H1 (cell line): ENCODE data around the gene SLC2A4. TPM values are rescaled to one million over a fixed set of nuclear protein-coding genes. Genes with fewer than 3 reads are reported as not detected.

ENCODE experiments used
- CTCF ChIA-PET: fragments of 300-600 bp; sonication (Branson Sonifier 250); formaldehyde crosslinking; loops from one replicate; lab custom pipeline; 2021; ENCODE audit not compliant: partially characterized antibody; lab: Charles Lee
- POLR2A ChIA-PET: fragments of 300-600 bp; sonication (Branson Sonifier 250); formaldehyde crosslinking; loops from one replicate; lab custom pipeline; 2021; ENCODE audit warnings: inconsistent platforms; ENCODE audit not compliant: partially characterized antibody; lab: Charles Lee
- DNase-seq, 2 experiments: peaks; one replicate each; pipeline versions ENCODE4 v3.0.0 to v3.0.0-alpha.2; 2010 to 2022; ENCODE audit warnings: low spot score in 2 of 2, low read depth in 1 of 2, mixed read lengths in 1 of 2
- FAIRE-seq: peaks from 2 replicates; lab custom pipeline; 2011; peaks lifted over from hg19 to GRCh38; lab: Jason Lieb, UNC
- H2AFZ ChIP-seq: 2 replicates; pipeline ENCODE4 v1.8.1; 2012; ENCODE audit warnings: low read length, inconsistent platforms
- H2AK5ac ChIP-seq: 2 replicates; pipeline ENCODE4 v1.6.1; 2013; ENCODE audit warnings: low read depth, low read length
- H2BK120ac ChIP-seq: replicated peaks from 2 replicates; pipeline ENCODE3; 2013; ENCODE audit warnings: low read depth, low read length, inconsistent platforms
- H2BK12ac ChIP-seq: 2 replicates; pipeline ENCODE4 v1.6.1; 2013; ENCODE audit warnings: low read depth, low read length
- H2BK15ac ChIP-seq: 2 replicates; pipeline ENCODE4 v1.6.1; 2013; ENCODE audit warnings: low read length
- H2BK20ac ChIP-seq: 2 replicates; pipeline ENCODE4 v1.6.1; 2013; ENCODE audit warnings: low read length
- H2BK5ac ChIP-seq: 2 replicates; pipeline ENCODE4 v1.6.1; 2013; ENCODE audit warnings: low read depth, low read length
- H3K14ac ChIP-seq: 2 replicates; pipeline ENCODE4 v1.6.1; 2013; ENCODE audit warnings: inconsistent platforms; ENCODE audit not compliant: insufficient read length
- H3K18ac ChIP-seq: 2 replicates; pipeline ENCODE4 v1.6.1; 2013; ENCODE audit warnings: low read length; ENCODE audit errors: extremely low read depth
- H3K23ac ChIP-seq: 2 replicates; pipeline ENCODE4 v1.6.1; 2013; ENCODE audit warnings: inconsistent platforms; ENCODE audit not compliant: insufficient read length
- H3K23me2 ChIP-seq: 2 replicates; pipeline ENCODE4 v1.6.1; 2013; ENCODE audit warnings: low read depth, low read length
- H3K27ac ChIP-seq: 2 replicates; pipeline ENCODE4 v1.6.1; 2011; ENCODE audit warnings: low read depth, low read length, inconsistent platforms
- H3K27me3 ChIP-seq, 4 experiments: replicated peaks in 1 of 4; 1 replicate in 1 of 4; 2 replicates in 3 of 4; pipeline versions ENCODE4 v1.6.1 to v1.8.1; 2011 to 2013; ENCODE audit warnings: low read length in 3 of 4, mild to moderate bottlenecking in 3 of 4, inconsistent platforms in 2 of 4, mixed read lengths in 2 of 4, moderate library complexity in 1 of 4; ENCODE audit not compliant: control insufficient read depth in 3 of 4, insufficient read depth in 3 of 4; ENCODE audit errors: extremely low read depth in 1 of 4
- H3K36me3 ChIP-seq, 4 experiments: 2 replicates each; pipeline versions ENCODE4 v1.6.1 to v1.8.1; 2011 to 2013; ENCODE audit warnings: mild to moderate bottlenecking in 4 of 4, low read length in 3 of 4, moderate library complexity in 2 of 4, control low read depth in 1 of 4, inconsistent platforms in 1 of 4; ENCODE audit not compliant: insufficient read depth in 4 of 4, control insufficient read depth in 2 of 4
- H3K4ac ChIP-seq: replicated peaks from 2 replicates; pipeline ENCODE3; 2013; ENCODE audit warnings: low read length, low read depth, mixed read lengths, inconsistent platforms; ENCODE audit not compliant: insufficient read length
- H3K4me1 ChIP-seq, 4 experiments: replicated peaks in 1 of 4; 1 replicate in 1 of 4; 2 replicates in 3 of 4; pipeline versions ENCODE4 v1.6.1 to v1.8.1; 2011 to 2013; ENCODE audit warnings: low read length in 3 of 4, inconsistent platforms in 2 of 4, mixed read lengths in 1 of 4; ENCODE audit not compliant: insufficient read depth in 4 of 4, control insufficient read depth in 3 of 4
- H3K4me2 ChIP-seq, 2 experiments: 2 replicates each; pipeline versions ENCODE4 v1.6.1 to v1.8.1; 2011 to 2013; ENCODE audit warnings: low read depth in 2 of 2, low read length in 2 of 2, control low read depth in 1 of 2, inconsistent platforms in 1 of 2, mild to moderate bottlenecking in 1 of 2; ENCODE audit not compliant: insufficient read depth in 1 of 2
- H3K4me3 ChIP-seq, 4 experiments: fragments of 200-600, 300-600 bp in 1 of 4; sonication (generic), shearing (Covaris generic), sonication (Bioruptor Twin) in 1 of 4; 2 replicates each; pipeline versions ENCODE4 v1.5.1 to v1.8.1; 2011 to 2016; ENCODE audit warnings: low read length in 4 of 4, low read depth in 3 of 4, control low read depth in 2 of 4, inconsistent platforms in 2 of 4, mild to moderate bottlenecking in 2 of 4, mixed read lengths in 1 of 4, moderate library complexity in 1 of 4; ENCODE audit not compliant: insufficient read depth in 2 of 4; ENCODE audit errors: extremely low read depth in 1 of 4
- H3K56ac ChIP-seq: replicated peaks from 2 replicates; pipeline ENCODE3; 2013; ENCODE audit warnings: low read depth, mild to moderate bottlenecking, mixed read lengths, low read length, inconsistent platforms; ENCODE audit not compliant: insufficient read length
- H3K79me1 ChIP-seq: 2 replicates; pipeline ENCODE4 v1.6.1; 2013; ENCODE audit warnings: low read depth, low read length, control low read depth
- H3K79me2 ChIP-seq, 2 experiments: 2 replicates each; pipeline versions ENCODE4 v1.6.1 to v1.8.1; 2012 to 2013; ENCODE audit warnings: low read length in 2 of 2, mild to moderate bottlenecking in 2 of 2, inconsistent platforms in 1 of 2; ENCODE audit not compliant: insufficient read depth in 2 of 2, control insufficient read depth in 1 of 2
- H3K9ac ChIP-seq, 4 experiments: replicated peaks in 1 of 4; 1 replicate in 1 of 4; 2 replicates in 3 of 4; pipeline versions ENCODE4 v1.6.1 to v1.8.1; 2011 to 2013; ENCODE audit warnings: low read depth in 3 of 4, low read length in 3 of 4, control low read depth in 2 of 4, mild to moderate bottlenecking in 2 of 4, moderate library complexity in 2 of 4, inconsistent platforms in 1 of 4; ENCODE audit errors: extremely low read depth in 1 of 4
- H3K9me3 ChIP-seq, 2 experiments: 2 replicates each; pipeline versions ENCODE4 v1.6.1 to v1.8.1; 2012 to 2013; ENCODE audit warnings: mild to moderate bottlenecking in 2 of 2, moderate library complexity in 2 of 2, control low read depth in 1 of 2, inconsistent platforms in 1 of 2, low read depth in 1 of 2, low read length in 1 of 2, mixed read lengths in 1 of 2; ENCODE audit not compliant: insufficient read depth in 2 of 2
- H4K20me1 ChIP-seq, 2 experiments: replicated peaks in 1 of 2; 2 replicates each; pipeline versions ENCODE3 to v1.8.1; 2011 to 2013; ENCODE audit warnings: inconsistent platforms in 2 of 2, low read length in 2 of 2, mild to moderate bottlenecking in 1 of 2; ENCODE audit not compliant: insufficient read depth in 2 of 2, control insufficient read depth in 1 of 2
- H4K5ac ChIP-seq: 2 replicates; pipeline ENCODE4 v1.6.1; 2013; ENCODE audit warnings: low read length, low read depth, mixed read lengths, inconsistent platforms; ENCODE audit not compliant: insufficient read length
- H4K8ac ChIP-seq: 2 replicates; pipeline ENCODE4 v1.8.0; 2013; ENCODE audit warnings: mild to moderate bottlenecking, moderate library complexity, low read length, inconsistent platforms; ENCODE audit not compliant: insufficient read depth; ENCODE audit errors: extremely low read depth
- H4K91ac ChIP-seq: replicated peaks from 2 replicates; pipeline ENCODE3; 2013; ENCODE audit warnings: low read length, mixed read lengths, inconsistent platforms; ENCODE audit not compliant: insufficient read length
- BCL11A ChIP-seq, 2 experiments: IDR thresholded peaks; one replicate each; pipeline ENCODE4 v1.6.1; 2011; ENCODE audit warnings: low read depth in 2 of 2, low read length in 2 of 2, mild to moderate bottlenecking in 2 of 2
- EZH2 ChIP-seq: fragments of 200-600 bp; sonication (generic); IDR thresholded peaks from 2 replicates; pipeline ENCODE4 v1.7.1; 2012; ENCODE audit warnings: low read depth, mild to moderate bottlenecking, moderate library complexity, low read length, inconsistent platforms; ENCODE audit not compliant: severe bottlenecking
- KDM4A ChIP-seq: IDR thresholded peaks from one replicate; pipeline ENCODE4 v1.7.1; 2012; ENCODE audit warnings: low read depth, mild to moderate bottlenecking, moderate library complexity, low read length, inconsistent platforms; ENCODE audit not compliant: severe bottlenecking
- POLR2AphosphoS5 ChIP-seq: IDR thresholded peaks from 2 replicates; pipeline ENCODE4 v1.6.1; 2011; ENCODE audit warnings: low read depth, low read length
- WGBS, 2 experiments: shearing (Covaris generic) in 1 of 2; methylation state at CpG; one replicate each; pipeline versions ENCODE4 v1.1.6 to v1.1.7; 2013 to 2015; ENCODE audit warnings: low lambda C conversion rate in 2 of 2, mixed read lengths in 2 of 2, inconsistent platforms in 1 of 2, low coverage in 1 of 2, missing lambda C conversion rate in 1 of 2; ENCODE audit not compliant: insufficient replicate concordance in 2 of 2, insufficient coverage in 1 of 2, insufficient read length in 1 of 2; ENCODE audit errors: extremely low coverage in 1 of 2, missing lambda C conversion rate in 1 of 2; 5-methylcytosine and 5-hydroxymethylcytosine counted together
- polyA plus RNA-seq, 7 experiments: library from polyadenylated mRNA; depleted of rRNA in 3 of 7; stranded (reverse) in 5 of 7; unstranded in 2 of 7; fragments of >200 nt in 5 of 7; fragments of 200-250 nt in 2 of 7; gene quantifications; 1 replicate in 5 of 7; 2 replicates in 1 of 7; 4 replicates in 1 of 7; pipeline versions ENCODE4 v1.2.1 to v1.2.3, GENCODE V29; 2011 to 2013; ENCODE audit warnings: missing spikeins in 2 of 7, mixed read lengths in 2 of 7
- total RNA-seq: library from RNA; stranded (reverse); fragmentation: NEBNext Ultra II Directional; extraction: Animal tissue kit (Norgen Biotek cat#: 25700); gene quantifications from 2 replicates; pipeline ENCODE4 v1.2.1, GENCODE V29; 2021

SLC2A4 gene
- total and polyA plus RNA-seq, 2 of the 8 experiments (the other 6 are each of a cell fraction or from before 2014, with no cell fraction given), result 5.7 to 6.9 TPM

GRCh38 chr17:7283471-7284216 is 2.1 kb downstream of the SLC2A4 start:
- H3K9me3 ChIP-seq, result no peaks in the 10 kb centered on the region
- TF ChIP-seq BCL11A (IDR thresholded peaks at IDR 0.05; ENCODE audit: low read depth in 2 of 2, low read length in 2 of 2), result no peak
- no peak for TF ChIP-seq KDM4A
- TF ChIP-seq EZH2, result no peak
- TF ChIP-seq POLR2AphosphoS5, result no peak
- no peak overlapping the region for H2AK5ac ChIP-seq
- H4K5ac ChIP-seq, result no peak overlapping the region
- no peak overlapping the region for H2BK15ac ChIP-seq
- no peak overlapping the region for H2BK120ac ChIP-seq
- no peak overlapping the region for H3K18ac ChIP-seq
- H3K56ac ChIP-seq, result no peak overlapping the region
- POLR2A ChIA-PET, result interaction anchor here (1.0 to 7.7 kb wide), 15 partner anchors 7 to 63 kb away, joined by 3 to 94 read pairs (median 9); partner anchors contain the start of genes ACADVL, ACAP1, CTDNEP1 and DLG4
- H2BK20ac ChIP-seq, result no peak overlapping the region
- no peaks in the 10 kb centered on the region for H3K79me2 ChIP-seq
- no peaks in the 10 kb centered on the region for H3K79me1 ChIP-seq
- FAIRE-seq, result no peak
- no peak overlapping the region for H3K4ac ChIP-seq
- H2BK5ac ChIP-seq, result no peak overlapping the region
- 83% methylated on average over 16 of the region's 18 CpGs; no CpG with 5 or more reads in 1 of the 2 experiments for WGBS, 2 experiments
- no peak overlapping the region for H3K9ac ChIP-seq
- no peak overlapping the region for H3K27ac ChIP-seq
- no peak overlapping the region for H3K23ac ChIP-seq
- peaks cover 11% of the 10 kb centered on the region for H3K23me2 ChIP-seq
- H4K20me1 ChIP-seq, result peaks cover 0 to 7% of the 10 kb centered on the region in 2 experiments
- no peak overlapping the region for H3K14ac ChIP-seq
- peaks cover 0 to 20% (median 8%) of the 10 kb centered on the region in 4 experiments; a peak in 5 of 7 replicates for H3K4me1 ChIP-seq
- H3K4me3 ChIP-seq, result no peak overlapping the region
- peaks cover 0 to 6% (median 3%) of the 10 kb centered on the region in 4 experiments; a peak in 3 of 8 replicates for H3K36me3 ChIP-seq
- H2AFZ ChIP-seq, result no peak overlapping the region
- CTCF ChIA-PET, result interaction anchor here (0.7 to 3.9 kb wide), 5 partner anchors 8 to 53 kb away, joined by 3 to 46 read pairs (median 8); partner anchors contain the start of genes ACAP1 and GABARAP
- no peak overlapping the region for H4K91ac ChIP-seq
- no peak overlapping the region for H2BK12ac ChIP-seq
- no peak overlapping the region for H4K8ac ChIP-seq
- H3K4me2 ChIP-seq, result no peak overlapping the region; a peak in 1 of 4 replicates
- DNase-seq, result no peak
- peaks cover 0 to 13% (median 7%) of the 10 kb centered on the region in 4 experiments; a peak in 6 of 7 replicates for H3K27me3 ChIP-seq
